ENCODE data around the gene GPR34.
"Not testable (repeated sequence)": the region's sequence is repeated elsewhere in the genome, so short reads cannot be mapped to it uniquely, and the experiment has no call there.

The GPR34 gene

GRCh38 chrX:41688835-41689234 is at the start of gene GPR34:
Gene GPR34 (plus strand): TSS chrX:41688973. CDS start chrX:41695634, 6,661 bp downstream.
- no peak for DNase-seq (ENCODE audit: low read depth)

GRCh38 chrX:41646201-41646600 is 42.6 kb upstream of the GPR34 start:
- not testable (repeated sequence) for DNase-seq (ENCODE audit: low read depth)

GRCh38 chrX:41653125-41653524 is 35.6 kb upstream of the GPR34 start:
- no peak for DNase-seq (ENCODE audit: low read depth)

GRCh38 chrX:41655101-41655500 is 33.7 kb upstream of the GPR34 start:
- no peak for DNase-seq (ENCODE audit: low read depth)

GRCh38 chrX:41655631-41656030 is 33.1 kb upstream of the GPR34 start:
- DNase-seq (ENCODE audit: low read depth), result no peak

- DNase-seq (ENCODE audit: low read depth), result no peak
Measured at GRCh38 chrX:41661366-41662095, 27.2 kb upstream of the GPR34 start.

GRCh38 chrX:41664375-41664901 is 24.3 kb upstream of the GPR34 start:
- DNase-seq (ENCODE audit: low read depth), result no peak

GRCh38 chrX:41664908-41665307 is 23.9 kb upstream of the GPR34 start:
- no peak for DNase-seq (ENCODE audit: low read depth)

GRCh38 chrX:41665686-41666085 is 23.1 kb upstream of the GPR34 start:
- DNase-seq (ENCODE audit: low read depth), result no peak

GRCh38 chrX:41666251-41666650 is 22.5 kb upstream of the GPR34 start:
- DNase-seq (ENCODE audit: low read depth), result no peak

GRCh38 chrX:41667631-41668030 is 21.1 kb upstream of the GPR34 start:
- DNase-seq (ENCODE audit: low read depth), result no peak

- DNase-seq (ENCODE audit: low read depth), result no peak
Measured at GRCh38 chrX:41670112-41670511, 18.7 kb upstream of the GPR34 start.

GRCh38 chrX:41671082-41671481 is 17.7 kb upstream of the GPR34 start:
- DNase-seq (ENCODE audit: low read depth), result no peak

GRCh38 chrX:41672643-41673042 is 16.1 kb upstream of the GPR34 start:
- no peak for DNase-seq (ENCODE audit: low read depth)

GRCh38 chrX:41676361-41676760 is 12.4 kb upstream of the GPR34 start:
- not testable (repeated sequence) for DNase-seq (ENCODE audit: low read depth)

GRCh38 chrX:41677183-41678060 is 11.4 kb upstream of the GPR34 start:
- DNase-seq (ENCODE audit: low read depth), result no peak

- DNase-seq (ENCODE audit: low read depth), result no peak
Measured at GRCh38 chrX:41684138-41684537, 4.6 kb upstream of the GPR34 start.

- no peak for DNase-seq (ENCODE audit: low read depth)
Measured at GRCh38 chrX:41684940-41685339, 3.8 kb upstream of the GPR34 start.

- no peak for DNase-seq (ENCODE audit: low read depth)
Measured at GRCh38 chrX:41686788-41687187, 2.0 kb upstream of the GPR34 start.

GRCh38 chrX:41688156-41688555 is 617 bp upstream of the GPR34 start:
- no peak for DNase-seq (ENCODE audit: low read depth)

GRCh38 chrX:41689711-41690110 is 938 bp downstream of the GPR34 start:
- no peak for DNase-seq (ENCODE audit: low read depth)

GRCh38 chrX:41692162-41692749 is 3.5 kb downstream of the GPR34 start:
- DNase-seq (ENCODE audit: low read depth), result no peak

GRCh38 chrX:41693024-41693423 is 4.3 kb downstream of the GPR34 start:
- no peak for DNase-seq (ENCODE audit: low read depth)
